Measurements from ENCODE around the gene CNTLN.

The CNTLN gene

DNA sequence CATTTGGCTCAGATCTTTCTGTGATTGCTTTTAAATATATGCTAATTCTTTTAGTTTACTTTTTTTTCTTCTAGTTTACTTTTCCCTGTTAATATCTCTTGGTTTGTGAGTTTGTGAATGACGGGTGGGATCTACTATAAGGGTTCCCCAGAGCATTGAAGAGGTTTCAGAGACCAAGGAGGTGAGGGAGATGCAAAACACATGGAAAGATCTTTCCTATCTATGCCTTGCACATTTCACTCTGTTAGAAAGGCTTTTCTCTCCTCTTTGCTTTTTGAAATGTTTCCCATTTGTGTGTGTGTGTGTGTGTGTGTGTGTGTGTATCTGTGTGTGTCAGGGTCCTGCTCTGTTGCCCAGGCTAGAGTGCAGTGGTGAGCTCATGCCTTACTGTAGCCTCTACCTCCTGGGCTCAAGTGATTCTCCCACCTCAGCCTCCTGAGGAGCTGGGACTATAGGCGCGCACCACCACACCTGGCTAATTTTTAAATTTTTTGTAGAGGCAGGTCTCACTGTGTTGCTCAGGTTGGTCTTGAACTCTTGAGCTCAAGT lies 50.7 kb downstream of the CNTLN start:
- TF ChIP-seq, protein P1, sequence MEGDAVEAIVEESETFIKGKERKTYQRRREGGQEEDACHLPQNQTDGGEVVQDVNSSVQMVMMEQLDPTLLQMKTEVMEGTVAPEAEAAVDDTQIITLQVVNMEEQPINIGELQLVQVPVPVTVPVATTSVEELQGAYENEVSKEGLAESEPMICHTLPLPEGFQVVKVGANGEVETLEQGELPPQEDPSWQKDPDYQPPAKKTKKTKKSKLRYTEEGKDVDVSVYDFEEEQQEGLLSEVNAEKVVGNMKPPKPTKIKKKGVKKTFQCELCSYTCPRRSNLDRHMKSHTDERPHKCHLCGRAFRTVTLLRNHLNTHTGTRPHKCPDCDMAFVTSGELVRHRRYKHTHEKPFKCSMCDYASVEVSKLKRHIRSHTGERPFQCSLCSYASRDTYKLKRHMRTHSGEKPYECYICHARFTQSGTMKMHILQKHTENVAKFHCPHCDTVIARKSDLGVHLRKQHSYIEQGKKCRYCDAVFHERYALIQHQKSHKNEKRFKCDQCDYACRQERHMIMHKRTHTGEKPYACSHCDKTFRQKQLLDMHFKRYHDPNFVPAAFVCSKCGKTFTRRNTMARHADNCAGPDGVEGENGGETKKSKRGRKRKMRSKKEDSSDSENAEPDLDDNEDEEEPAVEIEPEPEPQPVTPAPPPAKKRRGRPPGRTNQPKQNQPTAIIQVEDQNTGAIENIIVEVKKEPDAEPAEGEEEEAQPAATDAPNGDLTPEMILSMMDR (IDR thresholded peaks at IDR 0.05; ENCODE audit: insufficient read depth, low read length, poor library complexity, severe bottlenecking) = no peak
- no peak for DNase-seq (ENCODE audit: extremely low read depth, insufficient read length)
- Histone ChIP-seq H3K27me3 (replicated peaks; ENCODE audit: control insufficient read depth, insufficient read depth, low read length) (no peaks in the 10 kb centered on the region), H3K4me3 (replicated peaks; ENCODE audit: low read depth, low read length) (no peak overlapping the region), H3K36me3 (ENCODE audit: control insufficient read depth, insufficient read depth, low read length) (no peaks in the 10 kb centered on the region)

DNA sequence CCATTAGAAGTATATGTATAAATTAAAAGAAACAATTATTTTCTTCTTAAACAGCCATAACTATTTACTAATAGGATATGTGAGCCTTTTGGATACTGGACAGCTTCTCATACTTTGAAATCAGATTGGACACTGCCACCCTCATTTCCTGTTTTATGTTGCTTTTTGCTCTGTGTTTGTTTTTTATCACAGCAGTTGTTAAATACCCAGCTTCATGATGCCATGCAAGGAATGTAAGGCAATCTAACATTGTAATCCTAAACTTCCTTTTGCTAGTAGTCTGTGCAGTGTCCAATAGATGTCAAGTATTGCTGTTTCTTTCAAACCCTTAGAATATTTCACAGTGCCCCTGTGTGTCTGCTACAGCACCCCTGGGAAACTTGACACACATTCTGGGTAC lies 56.2 kb downstream of the CNTLN start:
- TF ChIP-seq, protein P1 (IDR thresholded peaks at IDR 0.05; ENCODE audit: insufficient read depth, low read length, poor library complexity, severe bottlenecking) = no peak
- no peak for DNase-seq (ENCODE audit: extremely low read depth, insufficient read length)
- Histone ChIP-seq H3K36me3 (ENCODE audit: control insufficient read depth, insufficient read depth, low read length) (no peaks in the 10 kb centered on the region), H3K27me3 (replicated peaks; ENCODE audit: control insufficient read depth, insufficient read depth, low read length) (no peaks in the 10 kb centered on the region), H3K4me3 (replicated peaks; ENCODE audit: low read depth, low read length) (no peak overlapping the region)

DNA sequence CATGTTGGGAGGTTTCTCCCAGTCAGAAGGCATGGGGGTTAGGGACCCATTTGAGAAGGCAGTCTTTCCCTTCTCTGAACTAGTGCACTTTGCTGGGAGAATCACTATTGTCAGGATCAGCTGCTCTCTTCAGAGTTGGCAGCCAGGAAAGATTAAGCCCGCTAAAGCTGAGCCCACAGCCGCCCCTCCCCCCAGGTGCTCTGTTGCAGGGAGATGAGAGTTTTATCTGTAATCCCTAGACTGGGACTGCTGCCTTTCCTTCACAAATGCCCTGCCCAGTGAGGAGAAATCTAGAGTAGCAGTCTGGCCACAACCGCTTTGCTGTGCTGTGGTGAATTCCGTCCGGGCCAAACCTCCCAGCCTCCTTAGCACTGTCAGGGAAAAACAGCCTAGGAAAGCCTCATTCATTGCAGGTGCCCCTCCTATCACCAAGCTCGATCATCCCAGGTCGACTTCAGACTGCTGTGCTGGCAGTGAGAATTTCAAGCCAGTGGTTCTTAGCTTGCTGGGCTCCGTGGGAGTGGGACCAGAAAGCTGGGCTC lies 69.8 kb downstream of the CNTLN start:
- no peak for DNase-seq (ENCODE audit: extremely low read depth, insufficient read length)
- Histone ChIP-seq H3K4me3 (replicated peaks; ENCODE audit: low read depth, low read length) (no peak overlapping the region), H3K36me3 (ENCODE audit: control insufficient read depth, insufficient read depth, low read length) (no peaks in the 10 kb centered on the region), H3K27me3 (replicated peaks; ENCODE audit: control insufficient read depth, insufficient read depth, low read length) (no peaks in the 10 kb centered on the region)
- TF ChIP-seq, protein P1 (IDR thresholded peaks at IDR 0.05; ENCODE audit: insufficient read depth, low read length, poor library complexity, severe bottlenecking) = no peak

DNA sequence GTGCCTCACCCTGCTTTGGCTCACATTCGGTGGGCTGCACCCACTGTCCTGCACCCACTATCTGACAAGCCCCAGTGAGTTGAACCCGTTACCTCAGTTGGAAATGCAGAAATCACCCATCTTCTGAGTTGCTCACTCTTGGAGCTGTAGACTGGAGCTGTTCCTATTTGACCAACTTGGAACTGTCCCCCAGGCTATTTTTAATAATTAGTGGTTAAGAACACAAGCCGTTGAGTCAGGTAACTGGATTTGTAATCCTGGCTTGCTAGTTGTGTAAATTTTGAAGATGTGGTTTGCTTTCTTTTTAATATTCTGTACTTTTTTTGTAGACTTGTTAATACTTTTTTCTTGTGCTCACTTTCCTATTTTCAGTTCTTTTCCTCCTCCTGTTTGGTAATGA lies 81.2 kb downstream of the CNTLN start:
- no peaks in the 10 kb centered on the region for H3K27me3 ChIP-seq (replicated peaks; ENCODE audit: control insufficient read depth, insufficient read depth, low read length)
- TF ChIP-seq, protein P1 (IDR thresholded peaks at IDR 0.05; ENCODE audit: insufficient read depth, low read length, poor library complexity, severe bottlenecking) = no peak
- no peak overlapping the region for H3K4me3 ChIP-seq (replicated peaks; ENCODE audit: low read depth, low read length)
- DNase-seq (ENCODE audit: extremely low read depth, insufficient read length) = no peak
- no peaks in the 10 kb centered on the region for H3K36me3 ChIP-seq (ENCODE audit: control insufficient read depth, insufficient read depth, low read length)

DNA sequence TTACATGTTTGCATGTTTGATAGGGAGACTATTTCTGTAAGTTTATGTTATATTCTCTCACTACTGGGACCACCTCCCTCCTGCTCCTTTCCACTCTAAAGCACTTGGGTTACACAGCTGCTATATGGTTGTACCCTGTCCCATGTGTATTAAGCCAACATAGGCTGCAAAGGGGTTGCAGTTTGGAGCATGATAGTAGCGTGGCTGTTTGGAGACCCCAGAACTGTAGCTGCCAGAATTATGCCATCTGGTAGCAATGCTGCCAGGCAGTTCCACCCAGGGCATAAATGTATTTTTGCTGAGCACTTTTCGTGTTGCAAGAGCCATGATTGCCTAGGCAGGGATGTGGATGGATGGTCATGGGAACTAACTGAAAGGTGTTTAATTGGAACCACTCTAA lies 81.8 kb downstream of the CNTLN start:
- no peaks in the 10 kb centered on the region for H3K36me3 ChIP-seq (ENCODE audit: control insufficient read depth, insufficient read depth, low read length)
- TF ChIP-seq, protein P1 (IDR thresholded peaks at IDR 0.05; ENCODE audit: insufficient read depth, low read length, poor library complexity, severe bottlenecking) = no peak
- no peaks in the 10 kb centered on the region for H3K27me3 ChIP-seq (replicated peaks; ENCODE audit: control insufficient read depth, insufficient read depth, low read length)
- H3K4me3 ChIP-seq (replicated peaks; ENCODE audit: low read depth, low read length) = no peak overlapping the region
- no peak for DNase-seq (ENCODE audit: extremely low read depth, insufficient read length)

DNA sequence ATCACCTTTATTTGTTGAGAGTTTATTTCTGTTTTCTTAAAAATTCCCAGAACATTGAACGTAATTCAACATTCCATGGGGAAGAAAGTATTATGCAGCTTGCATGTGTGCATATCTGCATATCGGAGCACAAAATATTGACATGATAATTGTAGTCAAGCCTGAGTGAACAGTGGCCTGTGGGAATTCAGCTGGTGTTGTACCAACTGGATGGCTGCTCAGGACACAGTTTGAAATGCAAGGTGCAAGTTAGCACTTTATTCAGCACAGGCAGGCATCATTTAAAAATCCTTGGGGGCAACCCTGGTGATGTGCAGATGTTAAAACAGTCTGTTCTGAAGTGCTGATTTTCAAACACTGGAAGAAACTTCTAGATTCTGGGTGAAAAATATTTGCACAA lies 82.4 kb downstream of the CNTLN start:
- DNase-seq (ENCODE audit: extremely low read depth, insufficient read length) = no peak
- TF ChIP-seq, protein P1 (IDR thresholded peaks at IDR 0.05; ENCODE audit: insufficient read depth, low read length, poor library complexity, severe bottlenecking) = no peak
- no peaks in the 10 kb centered on the region for H3K36me3 ChIP-seq (ENCODE audit: control insufficient read depth, insufficient read depth, low read length)
- no peaks in the 10 kb centered on the region for H3K27me3 ChIP-seq (replicated peaks; ENCODE audit: control insufficient read depth, insufficient read depth, low read length)
- H3K4me3 ChIP-seq (replicated peaks; ENCODE audit: low read depth, low read length) = no peak overlapping the region

All from GM06990 (cell line).